ENCODE measurements around the gene EMP3.
A peak's percentile ranks its signal among the peaks of the same experiment; 100 is the strongest.

EMP3 gene

DNA sequence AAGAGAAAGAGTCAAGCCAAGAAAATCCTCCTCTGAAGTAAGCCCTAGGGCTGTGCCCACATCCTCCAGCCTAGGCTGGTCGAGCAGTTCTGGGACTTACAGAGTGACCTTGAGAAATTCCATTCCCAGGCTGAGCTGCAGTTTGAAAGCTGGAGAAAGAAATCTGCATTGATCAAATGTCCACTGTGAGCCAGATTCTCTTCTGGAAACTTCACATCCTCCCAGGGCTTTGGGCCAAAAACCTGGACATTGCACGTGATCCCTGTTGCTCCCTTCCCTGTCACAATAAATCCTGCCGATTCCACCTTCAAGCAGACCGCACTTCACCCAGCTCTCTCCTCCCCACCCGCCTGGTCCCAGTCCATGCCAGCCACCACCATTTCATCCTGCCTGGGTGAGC lies 22.7 kb downstream of the EMP3 start:
- TF ChIP-seq ZNF274 (IDR thresholded peaks at IDR 0.05; ENCODE audit: low read depth, low read length), result no peak
- no peak overlapping the region for H3K4me3 ChIP-seq (ENCODE audit: low read length)

GRCh38 chr19:48348737-48349136 lies 23.4 kb downstream of the EMP3 start:
- no peak overlapping the region for H3K4me3 ChIP-seq (ENCODE audit: low read length)
- TF ChIP-seq ZNF274 (IDR thresholded peaks at IDR 0.05; ENCODE audit: low read depth, low read length), result no peak

DNA sequence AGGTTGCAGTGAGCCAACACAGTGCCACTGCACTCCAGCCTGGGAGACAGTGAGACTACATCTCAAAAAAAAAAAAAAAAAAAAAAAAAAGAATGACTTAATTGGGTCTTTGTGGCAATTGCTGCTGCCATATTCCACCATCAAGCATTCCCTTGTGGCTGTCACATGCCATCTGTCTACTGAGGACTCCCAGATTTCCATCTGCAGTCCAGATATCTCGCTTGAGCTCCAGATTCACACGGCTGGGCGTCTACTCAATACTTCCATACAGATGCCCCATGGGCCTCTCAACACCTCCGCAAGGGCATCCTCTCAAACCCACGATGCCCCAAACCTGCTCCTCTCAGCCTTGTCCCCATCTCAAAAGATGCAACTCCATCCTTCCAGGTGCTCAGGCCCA lies 25.5 kb downstream of the EMP3 start:
- no peak for TF ChIP-seq ZNF274 (IDR thresholded peaks at IDR 0.05; ENCODE audit: low read depth, low read length)
- no peak overlapping the region for H3K4me3 ChIP-seq (ENCODE audit: low read length)

GRCh38 chr19:48351341-48351752 lies 26.0 kb downstream of the EMP3 start:
- H3K4me3 ChIP-seq (ENCODE audit: low read length), result no peak overlapping the region
- TF ChIP-seq ZNF274 (IDR thresholded peaks at IDR 0.05; ENCODE audit: low read depth, low read length), result no peak

DNA sequence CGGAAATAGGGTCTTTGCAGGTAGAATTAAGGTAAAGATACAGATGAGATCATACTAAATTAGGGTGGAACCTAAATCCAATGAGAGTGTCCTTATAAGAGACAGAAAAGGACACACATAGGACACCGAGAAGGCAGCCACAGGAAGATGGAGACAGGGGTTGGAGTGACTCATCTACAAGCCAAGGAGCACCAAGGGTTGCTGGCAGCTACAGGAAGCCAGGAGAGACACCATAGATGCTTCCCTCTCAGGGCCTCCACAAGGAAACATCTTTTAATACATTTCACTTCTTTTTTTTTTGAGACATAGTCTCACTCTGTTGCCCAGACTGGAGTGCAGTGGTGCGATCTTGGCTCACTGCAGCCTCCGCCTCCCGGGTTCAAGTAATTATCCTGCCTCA lies 28.3 kb downstream of the EMP3 start:
- no peak for TF ChIP-seq ZNF274 (IDR thresholded peaks at IDR 0.05; ENCODE audit: low read depth, low read length)
- no peak overlapping the region for H3K4me3 ChIP-seq (ENCODE audit: low read length)

DNA sequence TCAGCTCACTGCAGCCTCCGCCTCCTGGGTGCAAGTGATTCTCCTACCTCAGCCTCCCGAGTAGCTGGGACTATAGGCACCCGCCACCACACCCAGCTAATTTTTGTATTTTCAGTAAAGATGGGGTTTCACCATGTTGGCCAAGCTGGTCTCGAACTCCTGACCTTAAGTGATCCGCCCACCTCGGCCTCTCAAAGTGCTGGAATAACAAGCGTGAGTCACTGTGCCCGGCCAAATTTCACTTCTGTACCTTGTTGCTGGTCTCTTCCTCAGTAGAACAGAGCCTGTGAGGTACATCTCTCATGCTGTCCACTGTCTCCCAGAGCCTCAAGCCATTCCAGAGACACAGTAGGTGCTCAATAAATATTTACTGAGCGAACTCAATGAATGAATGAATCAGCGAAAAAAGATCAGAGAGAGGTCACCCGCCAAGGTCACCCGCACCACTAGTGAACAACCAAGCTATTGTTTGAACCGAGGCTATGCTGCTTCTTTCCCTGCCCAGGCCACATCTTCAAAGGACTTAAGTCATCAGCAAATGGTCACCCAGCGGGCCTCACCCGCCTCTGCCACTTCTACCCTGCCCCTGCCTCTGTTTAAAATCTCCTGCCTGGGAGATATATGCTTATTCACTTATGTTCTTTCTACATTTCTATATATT lies 29.1 kb downstream of the EMP3 start:
- TF ChIP-seq ZNF274 (IDR thresholded peaks at IDR 0.05; ENCODE audit: low read depth, low read length), result no peak
- H3K4me3 ChIP-seq (ENCODE audit: low read length), result no peak overlapping the region

DNA sequence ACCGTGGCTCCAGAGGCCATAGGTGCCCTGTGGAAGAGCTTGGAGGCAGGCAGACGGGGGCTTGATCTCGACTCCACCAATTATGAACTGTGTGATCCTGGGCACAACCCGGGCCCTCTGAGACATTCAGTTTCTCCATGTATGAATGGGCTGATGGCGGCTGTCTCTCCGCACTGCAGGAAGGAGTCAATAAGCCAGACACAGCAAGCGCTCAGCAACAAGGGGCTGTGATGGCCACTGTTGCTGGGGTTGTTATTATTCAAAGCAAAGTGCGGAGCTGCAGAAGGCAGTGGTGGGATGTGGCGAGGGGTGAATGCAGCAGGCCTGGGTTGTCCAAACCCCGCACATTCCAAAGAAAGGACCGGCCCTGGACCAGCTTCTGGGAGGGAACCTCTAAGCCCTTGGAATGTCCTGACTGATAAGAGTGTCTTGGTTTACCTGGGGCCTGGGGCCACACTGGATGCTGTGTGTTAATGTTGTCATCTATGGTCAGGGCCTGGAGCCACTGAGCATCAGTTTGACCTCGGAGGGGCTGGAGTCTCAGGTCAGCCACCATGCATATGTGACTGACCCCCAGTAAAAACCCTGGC lies 30.1 kb downstream of the EMP3 start:
- no peak overlapping the region for H3K4me3 ChIP-seq (ENCODE audit: low read length)
- no peak for TF ChIP-seq ZNF274 (IDR thresholded peaks at IDR 0.05; ENCODE audit: low read depth, low read length)

DNA sequence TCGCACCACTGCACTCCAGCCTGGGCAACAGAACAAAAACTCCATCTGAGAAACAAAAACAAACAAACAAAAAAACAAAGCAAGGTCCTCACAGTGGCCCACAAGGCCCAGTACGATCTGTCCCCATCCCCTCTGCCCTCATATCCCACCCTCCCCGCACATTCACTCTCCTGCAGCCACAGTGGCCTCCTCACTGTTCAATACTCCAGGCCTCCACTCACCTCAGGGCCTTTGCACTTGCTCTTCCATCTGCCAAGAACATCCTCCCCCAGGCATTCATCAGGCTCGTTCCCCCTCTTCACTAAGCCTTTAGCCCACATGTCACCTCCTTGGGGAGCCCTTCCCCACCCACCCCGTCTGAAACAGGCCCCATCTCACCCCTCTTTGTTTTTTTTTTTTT lies 33.8 kb downstream of the EMP3 start:
- TF ChIP-seq ZNF274 (IDR thresholded peaks at IDR 0.05; ENCODE audit: low read depth, low read length), result no peak
- no peak overlapping the region for H3K4me3 ChIP-seq (ENCODE audit: low read length)

GRCh38 chr19:48361912-48362311 lies 36.6 kb downstream of the EMP3 start:
- no peak overlapping the region for H3K4me3 ChIP-seq (ENCODE audit: low read length)
- TF ChIP-seq ZNF274 (IDR thresholded peaks at IDR 0.05; ENCODE audit: low read depth, low read length), result no peak

GRCh38 chr19:48362716-48363499 lies 37.6 kb downstream of the EMP3 start:
- no peak for TF ChIP-seq ZNF274 (IDR thresholded peaks at IDR 0.05; ENCODE audit: low read depth, low read length)
- H3K4me3 ChIP-seq (ENCODE audit: low read length), result peak overlapping the region; percentile 64; the same call in 1 of the 2 replicates

- no peak for TF ChIP-seq ZNF274 (IDR thresholded peaks at IDR 0.05; ENCODE audit: low read depth, low read length)
- H3K4me3 ChIP-seq (ENCODE audit: low read length), result peak overlapping the region; percentile 64
Measured at GRCh38 chr19:48363500-48363809, 38.1 kb downstream of the EMP3 start.

DNA sequence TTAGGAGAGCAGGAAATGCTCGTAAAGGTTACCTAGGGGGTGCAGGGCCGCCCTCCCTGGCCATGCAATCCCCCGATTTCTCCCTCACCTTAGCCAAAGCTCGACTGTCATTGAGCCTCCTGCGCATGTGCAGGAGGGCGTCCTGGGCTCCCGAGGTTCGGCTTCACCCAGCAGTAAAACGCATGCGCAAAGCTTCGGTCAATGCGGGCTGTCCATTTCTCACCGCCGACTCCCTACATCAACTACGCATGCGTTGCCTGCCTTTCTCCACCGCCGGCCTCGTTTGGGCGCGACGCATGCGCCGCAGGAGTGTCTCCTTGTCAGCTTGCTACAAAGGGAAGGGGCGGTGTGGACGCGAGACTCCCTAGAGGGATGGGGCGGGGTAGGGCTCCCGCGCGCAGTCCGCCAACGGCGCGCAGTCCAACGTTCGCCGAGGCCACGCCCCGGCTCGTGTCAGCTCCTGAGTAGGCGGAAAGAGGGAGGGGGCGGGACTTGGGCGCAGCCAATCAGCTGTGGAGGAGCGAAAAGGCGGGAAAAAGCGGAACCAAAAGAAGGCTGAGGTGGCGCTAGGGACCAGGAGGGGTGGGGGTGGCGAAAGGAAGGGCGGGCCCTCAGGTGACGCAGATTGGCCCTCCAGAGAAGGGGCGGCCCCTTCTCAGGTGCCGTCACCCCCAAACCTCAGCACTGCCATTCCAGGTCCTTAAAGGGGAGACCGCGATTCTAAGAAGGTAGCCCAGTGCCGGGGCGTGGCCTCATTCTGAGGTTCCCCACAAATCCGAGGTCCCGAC lies 38.7 kb downstream of the EMP3 start, which contains the start of the genes SYNGR4 and TMEM143:
Gene SYNGR4, plus strand, starts transcription at position 558 of the 788 bp plus-strand sequence. CDS start 1,476 bp downstream, outside the sequence.
Gene TMEM143, minus strand, starts transcription at position 131 of the 788 bp plus-strand sequence. Its CDS starts 20 bp downstream, at position 111.
- no peak for TF ChIP-seq ZNF274 (IDR thresholded peaks at IDR 0.05; ENCODE audit: low read depth, low read length)
- peak within 1 kb of the TSS; percentile 64 for H3K4me3 ChIP-seq (ENCODE audit: low read length)

- H3K4me3 ChIP-seq (ENCODE audit: low read length), result peak overlapping the region; percentile 29; the same call in 1 of the 2 replicates
Measured at GRCh38 chr19:48364598-48365348, 39.4 kb downstream of the EMP3 start.

More at GRCh38 chr19:48364598-48365348, 39.4 kb downstream of the EMP3 start:
- TF ChIP-seq ZNF274 (IDR thresholded peaks at IDR 0.05; ENCODE audit: low read depth, low read length), result no peak

Measured in GM08714 (cell line).